GM19463 (cell line): ENCODE measurements around the gene MVB12A.

Source experiments
- ATAC-seq: cut with Tn5 transposase; IDR thresholded peaks from one replicate; pipeline ENCODE4 v1.9.1; 2021; ENCODE audit warnings: mild to moderate bottlenecking, moderate library complexity; ENCODE audit not compliant: unreplicated experiment

Gene MVB12A

DNA sequence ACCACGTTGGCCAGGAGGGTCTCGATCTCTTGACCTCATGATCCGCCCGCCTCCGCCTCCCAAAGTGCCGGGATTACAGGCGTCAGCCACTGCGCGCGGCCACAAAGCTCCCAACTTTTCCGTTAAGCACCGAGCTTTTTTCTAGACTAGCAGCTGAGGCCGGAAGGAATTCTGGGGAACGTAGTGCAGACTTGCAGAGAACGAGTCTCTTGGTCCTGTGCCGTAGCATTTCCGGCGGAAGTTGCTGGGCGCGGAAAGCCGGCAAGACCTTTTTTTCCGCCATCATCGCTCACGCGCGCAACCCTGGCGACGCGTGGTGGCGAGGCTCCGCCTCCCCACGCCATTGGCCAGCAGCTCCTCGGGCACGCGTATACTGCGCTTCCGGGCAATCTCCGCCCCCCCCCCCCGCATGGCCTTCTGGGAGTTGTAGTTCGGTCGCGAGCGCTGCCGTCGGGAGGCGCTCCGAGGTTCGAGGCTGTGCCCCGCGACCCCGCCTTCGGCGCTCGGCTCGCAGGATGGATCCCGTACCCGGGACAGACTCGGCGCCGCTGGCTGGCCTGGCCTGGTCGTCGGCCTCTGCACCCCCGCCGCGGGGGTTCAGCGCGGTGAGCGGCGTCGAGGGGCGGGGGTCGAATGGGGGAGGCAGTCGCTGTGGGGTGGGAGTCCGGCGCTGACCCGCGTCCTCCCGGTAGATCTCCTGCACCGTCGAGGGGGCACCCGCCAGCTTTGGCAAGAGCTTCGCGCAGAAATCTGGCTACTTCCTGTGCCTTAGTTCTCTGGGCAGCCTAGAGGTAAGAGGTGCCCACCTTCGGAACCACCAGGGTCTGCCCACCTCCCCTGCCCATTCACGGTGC is at the start of gene MVB12A:
Gene MVB12A (plus strand): TSS at position 427 of the 854 bp plus-strand sequence. CDS start 89 bp downstream, at position 516.
- peak; percentile 88 for ATAC-seq

DNA sequence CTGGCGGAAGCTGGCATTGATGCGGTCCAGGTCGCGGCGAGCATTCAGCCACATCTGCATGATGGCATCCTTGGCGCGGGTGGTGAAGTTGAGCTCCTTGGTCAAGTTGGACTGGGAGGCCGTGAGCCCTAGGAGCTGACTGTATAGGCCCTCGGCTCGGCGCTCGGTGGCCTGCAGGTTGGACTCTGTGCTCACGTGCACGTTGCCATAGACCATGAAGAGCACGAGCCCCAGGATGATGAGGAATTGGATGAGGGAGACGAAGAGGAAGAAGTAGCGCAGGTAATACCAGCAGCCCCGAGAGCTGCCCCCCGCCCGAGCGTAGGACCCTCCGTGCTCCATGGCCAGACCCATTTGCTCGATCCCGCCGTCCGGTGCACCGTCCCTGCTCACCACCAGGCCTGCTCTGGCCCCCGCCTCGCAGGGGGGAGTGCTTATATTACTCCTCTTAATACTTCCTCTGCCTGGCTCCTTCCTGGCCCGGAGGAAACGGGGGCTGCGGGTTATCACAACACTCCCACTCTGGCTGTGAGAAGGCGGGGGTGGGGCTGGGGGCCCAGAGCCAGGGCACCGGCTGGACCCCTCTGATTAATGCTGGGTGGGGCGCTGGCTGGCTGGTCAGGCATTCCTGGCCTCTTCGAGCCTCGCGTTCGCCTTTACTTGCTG is 42.8 kb upstream of the MVB12A start, which contains the start of gene PLVAP:
Gene PLVAP (minus strand): TSS at position 408 of the 666 bp plus-strand sequence. CDS start 54 bp downstream, at position 354.
- ATAC-seq, result no peak

DNA sequence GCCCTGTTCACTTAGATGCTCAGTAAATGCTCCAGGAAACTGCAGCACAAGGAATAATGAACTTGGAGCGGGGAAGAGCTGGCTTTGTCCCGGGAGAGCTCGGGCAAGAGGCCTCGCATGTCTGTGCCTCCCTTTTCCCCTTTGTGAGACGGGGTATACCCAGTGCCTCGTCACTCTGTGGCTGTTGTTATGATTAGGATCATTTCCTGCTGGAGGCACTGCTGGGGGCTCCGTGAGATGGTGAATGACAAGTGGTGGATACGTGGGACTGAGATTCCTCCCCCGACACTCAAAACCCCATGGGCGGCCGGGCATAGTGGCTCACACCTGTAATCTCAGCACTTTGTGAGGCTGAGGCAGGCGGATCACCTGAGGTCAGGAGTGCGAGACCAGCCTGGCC is 41.6 kb upstream of the MVB12A start:
- ATAC-seq, result no peak

DNA sequence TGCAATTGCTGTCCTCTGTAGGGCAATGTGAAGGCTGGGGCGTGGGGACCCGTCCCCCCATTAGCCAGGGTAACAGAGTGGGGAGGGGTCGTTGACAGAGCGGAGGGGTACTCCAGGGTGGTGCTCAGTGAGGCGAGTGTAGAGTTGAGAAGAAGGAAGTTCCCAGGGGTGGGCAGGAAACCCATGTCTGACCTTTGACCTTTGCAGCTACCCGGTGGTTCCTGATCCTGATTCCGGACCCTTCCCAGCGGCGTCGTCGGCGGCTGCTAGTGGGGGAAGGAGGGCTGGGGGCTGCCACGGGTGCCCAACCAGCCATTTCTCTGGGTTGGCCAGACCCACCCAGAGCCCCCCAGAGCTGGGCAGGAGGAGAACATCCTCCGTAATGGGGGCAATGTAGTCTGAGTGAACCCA is 40.6 kb upstream of the MVB12A start:
- no peak for ATAC-seq

DNA sequence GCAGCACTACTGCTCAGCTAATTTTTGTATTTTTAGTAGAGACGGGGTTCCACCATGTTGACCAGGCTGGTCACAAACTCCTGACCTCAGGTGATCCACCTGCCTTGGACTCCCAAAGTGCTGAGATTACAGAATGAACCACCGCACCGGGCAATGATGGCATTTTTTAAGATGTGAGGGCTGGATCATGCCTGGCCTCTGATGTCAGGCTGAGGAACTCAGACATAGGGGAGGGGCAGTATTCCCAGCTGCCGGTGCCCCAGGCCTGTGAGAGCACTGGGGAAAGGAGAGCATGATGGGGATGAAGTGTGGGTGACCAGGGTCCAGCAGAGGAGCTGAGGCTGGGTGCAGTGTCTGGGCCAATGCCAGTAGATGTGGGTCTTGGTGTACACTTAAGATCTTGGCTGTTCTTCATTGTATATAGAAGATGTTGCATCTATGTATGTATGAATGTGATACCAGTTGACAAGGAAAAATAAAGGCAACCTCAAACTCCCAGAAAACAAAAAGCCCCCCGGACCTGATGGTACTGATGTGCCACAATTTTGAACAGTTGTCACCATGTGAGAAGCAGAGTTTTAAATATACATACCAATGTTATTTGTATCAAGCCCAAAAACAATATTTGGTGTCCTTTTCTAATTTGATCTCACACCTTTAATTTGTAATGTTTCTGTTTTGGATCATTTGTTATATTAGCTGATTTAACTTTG is 39.3 kb upstream of the MVB12A start:
- no peak for ATAC-seq

DNA sequence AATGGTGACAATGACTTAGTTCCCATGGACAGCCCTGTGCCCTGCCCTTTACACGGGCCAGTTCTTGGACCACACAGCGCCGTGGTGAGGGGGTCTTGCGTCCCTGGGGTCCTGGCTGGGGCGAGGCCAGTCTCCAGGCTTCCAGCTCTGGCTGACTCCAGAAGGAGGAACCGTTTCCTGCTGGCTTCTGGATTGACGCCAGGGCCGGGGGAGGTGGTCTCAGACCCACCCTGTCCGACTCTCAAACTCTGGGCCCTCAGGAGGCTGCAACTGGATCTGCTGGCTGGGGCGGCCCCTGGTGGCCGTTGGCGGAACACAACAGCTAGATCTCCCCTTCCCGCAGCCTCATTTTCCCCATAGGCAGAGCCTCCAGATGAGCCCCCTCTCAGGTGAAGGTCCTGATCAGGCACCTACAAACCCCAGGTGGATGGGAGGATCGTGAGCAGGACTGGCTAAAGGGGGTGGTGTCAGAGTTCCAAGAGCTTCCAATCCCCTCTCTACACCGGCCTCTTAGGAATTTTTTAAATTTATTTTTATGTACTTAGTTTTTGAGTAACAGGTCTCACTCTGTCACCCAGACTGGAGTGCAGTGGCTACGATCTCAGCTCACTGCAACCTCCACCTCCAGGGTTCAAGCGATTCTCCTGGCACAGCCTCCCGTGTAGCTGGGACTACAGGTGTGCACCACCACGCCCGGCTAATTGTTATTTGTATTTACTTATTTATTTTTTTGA is 33.8 kb upstream of the MVB12A start:
- ATAC-seq, result no peak

DNA sequence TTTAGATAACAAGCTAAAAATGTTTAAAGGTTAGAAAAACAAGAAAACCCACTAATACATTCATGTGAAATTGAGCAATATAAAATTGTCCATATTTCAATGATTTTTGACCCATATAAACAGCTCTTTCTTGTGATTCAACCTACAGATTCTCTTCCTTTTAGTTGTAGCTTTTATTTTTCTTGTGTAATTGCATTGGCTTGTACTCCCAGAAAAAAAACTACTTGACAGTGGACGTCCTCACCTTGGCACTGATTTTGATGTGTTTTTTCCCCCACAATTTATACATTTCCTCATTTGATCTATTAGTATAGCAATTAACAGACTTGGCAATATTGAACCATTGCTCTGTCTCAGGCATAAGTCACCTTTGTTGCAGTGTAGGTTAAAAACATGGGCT is 30.6 kb upstream of the MVB12A start:
- no peak for ATAC-seq

DNA sequence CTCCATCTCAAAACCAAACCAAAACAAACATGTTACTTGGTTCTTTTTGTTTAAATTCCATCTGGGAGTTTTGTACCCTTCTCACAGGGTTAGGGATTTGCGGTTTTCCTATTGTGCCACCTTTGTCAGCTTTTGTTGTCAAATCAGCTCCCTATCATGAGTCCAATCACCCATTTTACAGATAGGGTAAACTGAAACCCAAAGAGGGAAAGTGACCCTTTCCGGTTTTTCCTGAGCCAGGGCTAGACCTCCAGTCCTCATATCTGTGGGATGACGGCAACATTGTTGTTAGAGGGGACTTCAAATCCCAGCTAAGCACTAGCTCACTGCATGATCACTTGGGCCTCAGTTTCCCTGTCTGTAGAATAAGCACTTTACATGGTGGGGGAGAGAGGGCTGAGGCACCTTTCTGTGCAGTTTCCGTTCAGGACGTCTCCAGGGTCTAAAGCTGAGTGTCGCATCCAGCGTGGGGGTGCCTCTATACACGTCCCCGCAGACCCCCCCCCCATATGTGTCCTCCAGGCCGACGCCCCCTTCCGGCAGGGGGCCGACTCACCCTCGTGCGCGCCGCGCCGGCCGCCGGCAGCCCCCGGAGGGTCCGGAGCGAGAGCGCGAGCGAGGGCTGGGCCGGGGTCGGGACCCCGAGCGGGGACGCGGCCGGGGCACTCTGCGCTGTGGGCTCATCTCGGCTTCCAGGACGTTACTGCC is 29.7 kb upstream of the MVB12A start:
- no peak for ATAC-seq

DNA sequence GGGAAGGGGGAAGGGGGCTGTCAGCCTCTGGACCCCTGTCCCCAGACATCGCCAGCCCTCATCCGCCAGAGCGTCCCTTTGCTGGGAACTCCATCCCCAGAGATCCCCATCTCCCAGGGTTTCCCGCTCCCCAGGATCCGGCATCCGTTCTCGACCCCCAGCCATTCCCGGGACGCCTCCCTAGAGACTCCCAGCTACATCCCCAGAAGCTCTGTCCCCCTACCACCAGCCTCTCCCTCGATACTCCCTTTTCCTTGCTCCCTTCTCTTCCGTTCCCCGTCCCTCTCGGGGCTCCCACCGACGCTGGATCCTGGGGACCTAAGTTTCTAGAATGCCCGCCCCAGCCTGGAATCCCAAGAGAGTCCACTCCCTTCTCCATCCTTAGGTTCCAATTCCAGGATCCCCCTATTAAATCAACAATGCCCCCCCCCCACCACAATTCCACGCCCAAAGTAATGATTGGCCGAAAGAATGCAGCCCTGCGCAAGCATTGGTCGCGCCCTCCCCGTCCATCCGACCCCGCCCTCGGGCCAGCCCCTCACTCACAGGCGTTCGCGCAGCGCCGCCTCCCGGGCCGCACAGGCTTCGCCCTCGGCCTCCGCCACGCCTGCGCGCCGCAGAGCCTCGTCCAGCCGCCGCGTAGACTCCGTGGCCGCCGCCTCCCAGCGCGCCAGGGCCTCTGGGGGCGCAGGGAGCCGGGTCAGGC is 29.0 kb upstream of the MVB12A start:
- peak; percentile 94 for ATAC-seq

DNA sequence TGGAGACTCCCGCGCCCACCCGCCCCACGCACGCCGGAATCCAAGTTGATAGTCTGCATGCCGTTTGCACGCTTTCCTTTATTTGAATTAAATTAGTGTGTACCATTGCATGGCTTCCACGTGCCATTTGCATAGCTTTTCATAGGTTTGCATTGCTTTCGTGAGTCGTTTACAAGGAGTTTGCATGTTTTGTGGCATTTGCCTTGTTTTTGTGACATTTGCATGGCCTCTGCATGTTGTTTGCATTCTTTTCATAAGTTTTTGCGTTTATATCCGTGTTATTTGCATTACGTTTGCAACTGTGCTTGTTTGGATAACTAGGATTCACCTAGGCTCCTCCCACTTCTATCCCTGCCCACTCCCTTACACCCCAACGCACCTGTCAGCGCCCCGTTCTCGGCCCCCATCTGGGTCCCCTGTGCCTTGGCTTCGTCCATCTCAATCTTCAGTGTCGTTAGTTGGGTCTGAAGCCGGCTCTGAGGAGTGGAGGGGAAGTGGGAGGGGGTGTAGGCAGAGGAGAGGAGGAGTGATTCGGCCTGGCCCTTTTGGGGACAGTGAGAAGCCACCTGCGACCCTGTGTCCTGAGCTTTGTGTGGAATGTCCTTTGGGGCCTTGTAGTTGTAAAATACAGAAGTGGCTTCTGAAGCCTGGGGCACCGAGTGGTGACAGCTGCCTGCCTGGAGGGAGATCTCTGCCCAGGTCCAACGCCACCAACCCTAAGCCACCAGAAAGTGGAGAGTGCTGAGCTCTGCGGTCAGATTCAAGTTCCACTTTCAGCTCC is 28.3 kb upstream of the MVB12A start:
- ATAC-seq, result no peak

DNA sequence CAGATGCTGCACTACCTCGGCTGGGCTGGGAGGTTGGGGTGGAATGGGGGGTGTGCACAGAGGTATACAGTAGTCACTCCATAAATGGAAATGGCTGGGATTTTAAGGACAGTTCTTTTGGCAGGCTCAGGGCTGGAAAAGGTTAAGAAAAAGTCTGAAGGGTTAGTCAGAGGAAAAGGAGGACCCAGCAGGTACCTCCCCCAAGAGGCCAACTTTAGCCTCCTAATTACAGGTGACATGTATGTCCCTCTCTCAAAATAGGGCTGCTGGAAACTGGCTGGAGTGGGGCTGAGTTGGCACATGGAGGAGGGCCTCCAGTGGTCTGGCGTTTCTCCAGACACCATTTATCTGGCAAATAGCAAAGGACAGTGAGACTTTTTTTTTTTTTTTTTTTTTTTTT is 26.8 kb upstream of the MVB12A start:
- no peak for ATAC-seq

DNA sequence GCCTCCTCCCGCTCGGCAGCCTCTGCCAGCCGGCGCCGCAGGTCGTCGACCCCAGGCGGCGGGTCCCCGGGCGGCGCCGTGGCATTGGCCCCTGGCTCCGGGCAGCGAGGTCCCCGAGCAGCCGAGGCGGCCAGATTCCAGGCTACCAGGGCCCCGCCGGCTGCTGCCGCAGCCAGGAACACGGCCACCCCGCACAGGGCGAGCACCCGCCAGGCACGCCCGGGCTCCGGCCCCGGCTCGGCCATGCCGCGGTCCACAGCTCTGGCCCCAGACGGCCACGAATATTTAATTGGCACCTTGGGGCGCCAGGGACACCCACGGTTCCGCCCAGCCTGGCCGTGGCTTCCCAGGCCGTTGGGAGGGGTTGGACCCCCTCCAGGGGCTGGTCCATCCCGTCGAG is 25.9 kb upstream of the MVB12A start, which contains the start of gene CCDC194:
Gene CCDC194 (minus strand): TSS at position 283 of the 400 bp plus-strand sequence. CDS start 38 bp downstream, at position 245.
- ATAC-seq, result no peak

DNA sequence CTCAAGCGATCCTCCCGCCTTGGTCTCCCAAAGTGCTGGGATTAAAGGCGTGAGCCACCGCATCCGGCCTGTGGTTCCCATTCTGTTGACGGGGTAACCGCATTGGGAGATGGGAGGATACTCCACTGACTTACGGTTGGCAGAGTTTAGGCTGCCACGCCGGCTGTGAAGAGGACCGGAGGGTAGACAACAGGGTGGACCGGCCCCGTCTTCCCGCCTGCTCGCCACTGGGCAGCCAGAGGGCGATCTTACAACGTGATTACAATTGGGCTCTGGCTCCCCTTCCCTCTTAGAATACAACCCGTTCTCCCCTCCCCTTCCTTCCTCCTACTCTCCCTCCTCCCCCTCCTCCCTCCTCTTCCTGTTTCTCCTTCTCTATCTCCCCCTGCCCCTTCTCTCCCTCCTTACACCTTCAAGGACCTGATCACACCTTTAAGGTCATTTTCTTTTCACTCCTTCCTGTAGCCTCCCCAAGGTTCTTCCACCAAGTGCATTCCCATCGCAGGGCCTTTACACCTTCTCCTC is 24.9 kb upstream of the MVB12A start:
- ATAC-seq, result no peak

DNA sequence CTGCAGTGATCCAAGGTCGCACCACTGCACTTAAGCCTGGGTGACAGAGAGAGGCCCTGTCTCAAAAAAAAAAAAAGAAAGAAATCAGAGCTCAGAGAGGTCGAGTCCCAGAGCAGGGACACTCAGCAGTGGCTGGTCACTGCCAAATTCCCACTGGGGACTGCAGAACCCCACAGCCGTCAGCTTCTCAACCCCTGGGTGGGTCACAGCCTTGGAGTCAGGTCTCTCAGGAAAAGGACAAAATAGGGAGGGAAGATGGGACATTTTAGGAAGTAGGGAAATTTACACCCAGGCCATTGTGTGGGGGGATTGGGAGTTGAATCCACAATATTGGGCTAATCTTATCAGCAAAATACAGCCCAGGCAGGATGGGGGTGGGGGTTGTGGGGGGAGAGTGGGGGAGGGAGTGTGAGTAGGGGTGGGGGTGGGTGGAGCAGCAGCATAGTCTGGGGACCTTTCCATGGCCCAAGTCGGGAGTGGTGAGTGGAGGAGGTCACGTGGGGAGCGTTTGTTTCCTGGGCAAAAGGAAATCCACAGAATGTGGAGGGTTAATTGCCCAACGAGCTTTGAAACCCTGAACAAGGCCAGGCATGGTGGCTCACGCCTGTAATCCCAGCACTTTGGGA is 20.8 kb upstream of the MVB12A start:
- ATAC-seq, result no peak

DNA sequence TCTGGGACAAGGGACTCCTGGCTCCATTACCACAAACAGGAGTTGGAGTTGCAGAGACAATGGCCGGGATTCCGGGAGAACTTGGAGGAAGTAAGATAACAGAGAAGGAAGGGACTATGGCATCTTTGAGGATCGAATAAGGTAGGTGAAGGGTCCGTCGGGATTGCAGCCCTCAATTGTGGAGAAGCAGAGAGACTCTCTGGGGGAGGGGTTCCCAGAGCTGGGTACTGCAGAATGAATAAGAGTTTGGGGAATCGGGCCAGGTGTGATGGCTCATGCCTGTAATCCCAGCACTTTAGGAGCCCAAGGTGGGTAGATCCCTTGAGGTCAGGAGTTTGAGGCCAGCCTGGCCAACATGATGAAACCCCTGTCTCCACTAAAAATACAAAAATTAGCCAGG is 18.2 kb upstream of the MVB12A start:
- no peak for ATAC-seq

DNA sequence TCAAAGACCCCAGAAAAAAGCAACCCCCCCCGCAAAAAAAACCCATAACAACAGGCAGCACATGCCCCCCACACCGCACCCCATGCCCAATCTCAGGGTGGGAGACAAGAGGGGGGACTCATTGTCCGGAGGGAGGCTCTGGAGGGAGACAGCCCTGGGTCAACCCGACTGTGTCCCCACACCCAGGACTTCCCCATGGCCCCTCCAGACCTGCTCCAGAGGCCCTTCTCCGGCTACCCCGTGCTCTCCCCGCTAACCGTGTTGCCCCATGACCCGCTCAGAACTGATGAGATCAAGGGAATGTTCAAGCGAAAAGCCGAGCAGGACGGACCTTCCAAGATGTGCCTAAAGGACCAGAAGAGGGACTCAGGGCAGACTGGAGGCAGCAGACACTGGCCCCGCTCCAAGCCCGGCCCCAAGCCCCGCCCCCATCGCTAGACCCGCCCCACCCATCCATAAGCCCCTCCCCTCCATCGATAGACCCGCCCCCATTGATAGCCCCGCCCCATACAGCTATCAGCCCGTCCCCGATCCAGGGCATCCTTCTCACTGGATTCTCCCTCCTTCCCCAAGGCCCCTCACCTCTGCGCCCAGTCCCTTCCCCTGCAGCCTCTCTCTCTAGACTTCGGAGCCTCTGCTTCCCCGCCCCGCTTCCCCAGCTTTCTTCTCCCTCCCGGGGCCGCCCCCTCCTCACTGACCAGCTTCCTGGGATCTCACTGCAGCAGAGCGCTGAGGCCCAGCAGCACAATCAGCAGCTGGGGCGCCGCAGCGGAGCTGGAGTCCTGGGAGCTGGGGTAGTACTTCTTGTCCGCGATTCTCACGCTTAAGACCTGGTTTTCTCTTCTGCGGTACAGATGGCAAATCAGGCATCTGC is 16.6 kb upstream of the MVB12A start:
- ATAC-seq, result no peak

DNA sequence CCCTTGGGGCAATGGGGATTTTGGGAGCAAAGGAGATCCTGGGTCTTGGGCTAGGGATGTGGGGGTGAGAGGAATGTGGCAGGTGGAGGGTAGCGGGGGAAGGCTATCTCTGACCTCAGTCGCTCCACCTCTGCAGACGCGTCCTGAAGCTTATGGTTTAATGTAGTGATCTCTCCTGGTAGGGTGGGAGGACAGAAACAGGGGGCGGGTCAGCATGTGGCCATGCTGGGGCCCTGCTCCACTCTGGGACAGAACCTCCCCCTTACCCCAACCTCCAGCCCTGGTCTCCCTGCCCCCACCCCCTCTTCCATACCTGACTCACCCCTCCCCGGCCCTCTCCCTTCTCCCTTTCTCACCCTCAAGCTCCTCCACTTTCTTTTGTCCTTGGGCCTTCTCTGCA is 15.8 kb upstream of the MVB12A start:
- no peak for ATAC-seq
